Astrocyte of the spinal cord (primary cell): ENCODE measurements around the gene CES2.

ENCODE experiments used
- DNase-seq: peaks from one replicate; pipeline ENCODE4 v3.0.0; 2011; ENCODE audit warnings: low read depth, low spot score
- H3K4me3 ChIP-seq: 2 replicates; pipeline ENCODE4 v1.5.1; 2011; ENCODE audit warnings: low read depth, mild to moderate bottlenecking, low read length, moderate library complexity
- CTCF ChIP-seq: IDR thresholded peaks from 2 replicates; pipeline ENCODE4 v1.5.1; 2012; ENCODE audit warnings: low read depth, mild to moderate bottlenecking, low read length, inconsistent platforms
- in situ Hi-C: cut with HindIII; loops from 2 replicates; pipeline ENCODE4 v1.10.0; 2017; ENCODE audit warnings: low sequenced_read_pairs

Gene CES2

GRCh38 chr16:66902648-66903543, 32.4 kb upstream of the CES2 start:
- in situ Hi-C loops = no loop called here
- H3K4me3 ChIP-seq = no peak overlapping the region
- TF ChIP-seq CTCF = no peak
- DNase-seq = no peak

- in situ Hi-C loops = no loop called here
- no peak overlapping the region for H3K4me3 ChIP-seq
- no peak for DNase-seq
- TF ChIP-seq CTCF = no peak
These were observed 31.5 kb upstream of the CES2 start for GRCh38 chr16:66903544-66904427.

- no peak overlapping the region for H3K4me3 ChIP-seq
- DNase-seq = no peak
- in situ Hi-C loops = no loop called here
- no peak for TF ChIP-seq CTCF
These were observed 30.9 kb upstream of the CES2 start for GRCh38 chr16:66904428-66904845.

GRCh38 chr16:66904846-66905632, 30.3 kb upstream of the CES2 start:
- no peak for DNase-seq
- no peak for TF ChIP-seq CTCF
- in situ Hi-C loops = no loop called here
- no peak overlapping the region for H3K4me3 ChIP-seq

GRCh38 chr16:66905633-66906539, 29.4 kb upstream of the CES2 start:
- DNase-seq = no peak
- TF ChIP-seq CTCF = no peak
- H3K4me3 ChIP-seq = no peak overlapping the region
- in situ Hi-C loops = no loop called here
